HG03175 (cell line): ENCODE results near the gene MEP1A.
"Not testable (repeated sequence)": the region's sequence is repeated elsewhere in the genome, so short reads cannot be mapped to it uniquely, and the experiment has no call there.

Experiments used
- ATAC-seq: cut with Tn5 transposase; IDR thresholded peaks from one replicate; pipeline ENCODE4 v1.9.1; 2021; ENCODE audit warnings: mild to moderate bottlenecking, moderate library complexity; ENCODE audit not compliant: unreplicated experiment

Gene MEP1A

GRCh38 chr6:46828939-46829338 is 35.8 kb downstream of the MEP1A start:
- ATAC-seq: no peak

GRCh38 chr6:46832816-46833215 is 39.6 kb downstream of the MEP1A start:
- no peak for ATAC-seq

GRCh38 chr6:46834257-46834916 is 41.2 kb downstream of the MEP1A start:
- not testable (repeated sequence) for ATAC-seq

- ATAC-seq: not testable (repeated sequence)
These were observed 41.8 kb downstream of the MEP1A start for GRCh38 chr6:46834991-46835390.

GRCh38 chr6:46838033-46838432 is 44.8 kb downstream of the MEP1A start:
- no peak for ATAC-seq

- ATAC-seq: not testable (repeated sequence)
These were observed 49.2 kb downstream of the MEP1A start for GRCh38 chr6:46842252-46842846.

GRCh38 chr6:46845126-46845525 is 51.9 kb downstream of the MEP1A start:
- ATAC-seq: no peak

GRCh38 chr6:46848684-46849360 is 55.6 kb downstream of the MEP1A start:
- peak; percentile 87 for ATAC-seq

GRCh38 chr6:46849361-46849690 is 56.1 kb downstream of the MEP1A start:
- no peak for ATAC-seq

GRCh38 chr6:46850792-46851191 is 57.6 kb downstream of the MEP1A start:
- ATAC-seq: no peak

GRCh38 chr6:46851576-46851975 is 58.4 kb downstream of the MEP1A start:
- ATAC-seq: not testable (repeated sequence)

- peak; percentile 68 for ATAC-seq
These were observed 62.8 kb downstream of the MEP1A start for GRCh38 chr6:46855966-46856365.

- ATAC-seq: no peak
These were observed 69.2 kb downstream of the MEP1A start for GRCh38 chr6:46862381-46862780.

- ATAC-seq: no peak
These were observed 70.6 kb downstream of the MEP1A start for GRCh38 chr6:46863791-46864190.

- no peak for ATAC-seq
These were observed 72.0 kb downstream of the MEP1A start for GRCh38 chr6:46865221-46865620.

- ATAC-seq: no peak
These were observed 74.2 kb downstream of the MEP1A start for GRCh38 chr6:46867411-46867810.

GRCh38 chr6:46876126-46876525 is 82.9 kb downstream of the MEP1A start:
- ATAC-seq: no peak

- ATAC-seq: no peak
These were observed 85.8 kb downstream of the MEP1A start for GRCh38 chr6:46879003-46879402.

- no peak for ATAC-seq
These were observed 89.5 kb downstream of the MEP1A start for GRCh38 chr6:46882645-46883044.

GRCh38 chr6:46888031-46888430 is 94.8 kb downstream of the MEP1A start:
- ATAC-seq: no peak

GRCh38 chr6:46888578-46888977 is 95.4 kb downstream of the MEP1A start:
- ATAC-seq: no peak
